ENCODE data around the gene IL15.

DNA sequence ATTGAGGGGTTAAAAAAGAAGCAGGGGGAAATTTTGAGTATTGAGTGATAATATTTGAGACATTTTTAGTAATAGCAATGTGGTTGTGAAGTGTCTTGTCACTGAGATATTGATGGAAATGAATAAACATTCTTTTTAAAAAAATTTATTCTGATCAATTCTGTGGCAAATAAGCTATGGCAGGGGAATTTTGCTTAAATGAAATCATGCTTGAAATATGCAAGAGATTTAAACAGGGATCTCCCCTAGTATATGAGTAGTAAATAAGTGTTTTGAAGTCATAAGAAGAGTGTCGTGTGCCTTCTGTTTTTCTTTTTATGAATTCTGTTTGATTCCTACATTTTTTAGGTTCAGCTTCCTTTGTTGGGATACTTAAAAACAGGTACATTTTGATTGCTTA is 23.2 kb downstream of the IL15 start:
- TF ChIP-seq TAF1 (IDR thresholded peaks at IDR 0.05; ENCODE audit: borderline replicate concordance, low read depth, low read length) (no peak), POLR2A (IDR thresholded peaks at IDR 0.05; ENCODE audit: low read depth, low read length) (no peak)

Measured in GM12892 (cell line).